Measurements from ENCODE around the gene TMEM259. TPM values are rescaled to one million over a fixed set of nuclear protein-coding genes. Genes with fewer than 3 reads are reported as not detected.

Gene TMEM259
- total RNA-seq, 1 experiment from 2014 or later: 171 TPM

DNA sequence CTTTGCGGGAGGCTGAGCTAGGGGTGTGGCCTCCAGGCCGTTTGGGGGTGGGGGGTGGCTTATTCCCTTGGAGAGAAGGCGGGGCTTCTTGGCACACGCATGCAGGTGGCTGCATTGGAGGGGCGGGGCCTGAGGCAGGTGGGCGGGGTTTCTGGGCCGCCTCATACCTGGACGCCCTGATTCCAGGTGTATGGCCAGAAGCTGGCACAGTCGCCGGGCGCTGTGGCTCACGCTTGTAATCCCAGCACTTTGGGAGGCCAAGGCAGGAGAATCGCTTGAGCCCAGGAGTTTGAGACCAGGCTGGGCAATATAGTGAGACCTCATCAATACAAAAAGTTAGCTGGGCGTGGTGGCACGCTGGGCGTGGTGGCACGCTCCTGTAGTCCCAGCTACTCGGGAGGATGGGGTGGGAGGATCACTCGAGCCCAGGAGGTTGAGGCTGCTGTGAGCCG is 26.8 kb upstream of the TMEM259 start:
- TF ChIP-seq, protein P1, sequence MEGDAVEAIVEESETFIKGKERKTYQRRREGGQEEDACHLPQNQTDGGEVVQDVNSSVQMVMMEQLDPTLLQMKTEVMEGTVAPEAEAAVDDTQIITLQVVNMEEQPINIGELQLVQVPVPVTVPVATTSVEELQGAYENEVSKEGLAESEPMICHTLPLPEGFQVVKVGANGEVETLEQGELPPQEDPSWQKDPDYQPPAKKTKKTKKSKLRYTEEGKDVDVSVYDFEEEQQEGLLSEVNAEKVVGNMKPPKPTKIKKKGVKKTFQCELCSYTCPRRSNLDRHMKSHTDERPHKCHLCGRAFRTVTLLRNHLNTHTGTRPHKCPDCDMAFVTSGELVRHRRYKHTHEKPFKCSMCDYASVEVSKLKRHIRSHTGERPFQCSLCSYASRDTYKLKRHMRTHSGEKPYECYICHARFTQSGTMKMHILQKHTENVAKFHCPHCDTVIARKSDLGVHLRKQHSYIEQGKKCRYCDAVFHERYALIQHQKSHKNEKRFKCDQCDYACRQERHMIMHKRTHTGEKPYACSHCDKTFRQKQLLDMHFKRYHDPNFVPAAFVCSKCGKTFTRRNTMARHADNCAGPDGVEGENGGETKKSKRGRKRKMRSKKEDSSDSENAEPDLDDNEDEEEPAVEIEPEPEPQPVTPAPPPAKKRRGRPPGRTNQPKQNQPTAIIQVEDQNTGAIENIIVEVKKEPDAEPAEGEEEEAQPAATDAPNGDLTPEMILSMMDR (conservative IDR thresholded peaks at IDR 0.05): no peak
- H3K4me1 Mint-ChIP-seq: peaks cover 2 to 17% of the 10 kb centered on the region in 2 experiments; a peak in 3 of 4 replicates
- Histone ChIP-seq H3K79me2 (ENCODE audit: insufficient read depth, low read length) (no peaks in the 10 kb centered on the region), H3K23me2 (ENCODE audit: insufficient read length, low read depth, low read length, poor library complexity, severe bottlenecking) (no peaks in the 10 kb centered on the region), H3K9ac (ENCODE audit: extremely low read depth, insufficient read length, low read length) (no peak overlapping the region), H4K5ac (ENCODE audit: insufficient read length, low read depth, low read length) (no peak overlapping the region), H3K4ac (ENCODE audit: low read depth, low read length) (no peak overlapping the region), H2AK5ac (ENCODE audit: insufficient read length, low read length) (no peak overlapping the region), H3K18ac (ENCODE audit: insufficient read length, low read depth, low read length) (no peak overlapping the region), H3K79me1 (ENCODE audit: insufficient read depth, low read depth, low read length, poor library complexity, severe bottlenecking) (no peaks in the 10 kb centered on the region), H4K91ac (ENCODE audit: insufficient read length, low read depth, low read length) (no peak overlapping the region), H3K4me1 (ENCODE audit: insufficient read depth, low read length) (no peaks in the 10 kb centered on the region; the same call in 1 of the 2 replicates), H3K14ac (ENCODE audit: insufficient read depth, low read length) (no peak overlapping the region; the same call in 1 of the 2 replicates), H3K27me3 (ENCODE audit: insufficient read depth, low read length) (no peaks in the 10 kb centered on the region), H2BK120ac (ENCODE audit: low read depth, low read length, poor library complexity, severe bottlenecking) (no peak overlapping the region), H4K8ac (replicated peaks; ENCODE audit: insufficient read length, low read depth, low read length) (no peak overlapping the region), H2BK20ac (ENCODE audit: low read depth, low read length, poor library complexity, severe bottlenecking) (no peak overlapping the region), H2BK5ac (ENCODE audit: insufficient read length, low read length) (no peak overlapping the region), H3T11ph (ENCODE audit: low read length) (no peak overlapping the region), H4K20me1 (ENCODE audit: control insufficient read depth, insufficient read depth, insufficient read length) (no peaks in the 10 kb centered on the region), H2BK12ac (ENCODE audit: insufficient read length, low read depth, low read length) (no peak overlapping the region), H2AFZ (ENCODE audit: low read length) (no peak overlapping the region), H3K56ac (ENCODE audit: insufficient read length, low read depth, low read length) (no peak overlapping the region), H3K9me3 (ENCODE audit: control insufficient read depth, low read depth, low read length) (no peaks in the 10 kb centered on the region), H3K27ac (ENCODE audit: insufficient read length, low read depth, low read length) (no peak overlapping the region), H3K4me2 (ENCODE audit: insufficient read depth, insufficient read length, low read length) (no peak overlapping the region), H2BK15ac (ENCODE audit: low read depth, low read length) (no peak overlapping the region), H3K23ac (ENCODE audit: insufficient read length, low read depth, low read length) (no peak overlapping the region)
- no peak overlapping the region for H3K4me3 Mint-ChIP-seq
- H3K27ac Mint-ChIP-seq: no peak overlapping the region
- no peaks in the 10 kb centered on the region for H3K27me3 Mint-ChIP-seq (ENCODE audit: low read depth)
- no peaks in the 10 kb centered on the region for H3K9me3 Mint-ChIP-seq
- WGBS (ENCODE audit: extremely low coverage, insufficient read length, low lambda C conversion rate): no CpG with 5 or more reads among the region's 20 CpGs
- peak; percentile 76 for DNase-seq
- H3K36me3 Mint-ChIP-seq (ENCODE audit: insufficient read depth in 1 of 3, low read depth in 3 of 3): peaks cover 0 to 12% (median 2%) of the 10 kb centered on the region in 3 experiments; a peak in 2 of 7 replicates

Data from H9 (cell line).